Measurements from ENCODE around the gene PNKD. TPM values are rescaled to one million over a fixed set of nuclear protein-coding genes. Genes with fewer than 3 reads are reported as not detected.

Gene PNKD
- total and polyA plus RNA-seq, 2 of the 8 experiments (the other 6 are each of a cell fraction or from before 2014, with no cell fraction given): 43.9 to 65.4 TPM

DNA sequence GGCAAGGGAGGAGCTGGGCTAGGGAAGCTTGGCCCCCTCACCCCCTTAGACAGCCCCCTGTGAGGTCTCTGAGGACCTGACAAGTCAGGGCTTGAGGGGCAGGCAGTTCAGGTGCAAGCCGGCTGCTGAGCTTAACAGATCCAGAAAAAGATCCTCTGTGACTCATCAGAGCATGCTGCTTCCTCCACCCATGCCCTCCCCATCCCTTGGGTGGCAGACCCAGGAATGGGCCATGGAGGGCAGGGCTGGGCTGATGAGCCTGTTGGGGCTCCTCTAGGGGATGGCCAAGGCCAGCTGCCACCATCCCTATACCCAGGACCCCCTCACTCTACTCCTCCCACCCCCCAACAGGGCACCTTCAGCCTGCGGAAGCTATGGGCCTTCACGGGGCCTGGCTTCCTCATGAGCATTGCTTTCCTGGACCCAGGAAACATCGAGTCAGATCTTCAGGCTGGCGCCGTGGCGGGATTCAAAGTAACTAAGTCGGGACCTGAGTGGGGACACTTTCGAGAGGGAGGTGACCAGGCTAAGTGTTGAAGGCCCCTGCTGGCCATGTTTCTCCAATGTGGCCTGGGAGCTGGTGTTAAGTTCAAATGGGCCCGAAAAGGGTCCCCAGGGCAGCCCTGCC, 113.7 kb downstream of the PNKD start:
- H3K4me1 ChIP-seq (replicated peaks in 1 of 4; ENCODE audit: control insufficient read depth in 3 of 4, insufficient read depth in 4 of 4, low read length in 3 of 4): peaks cover 0 to 5% (median 3%) of the 10 kb centered on the region in 4 experiments; a peak in 5 of 7 replicates
- H3K36me3 ChIP-seq (ENCODE audit: control insufficient read depth in 2 of 4, insufficient read depth in 4 of 4, low read length in 3 of 4): no peaks in the 10 kb centered on the region
- no peak overlapping the region for H4K8ac ChIP-seq (ENCODE audit: extremely low read depth, insufficient read depth, low read length)
- H2BK5ac ChIP-seq (ENCODE audit: low read depth, low read length): no peak overlapping the region
- H4K5ac ChIP-seq (ENCODE audit: insufficient read length, low read depth, low read length): no peak overlapping the region
- H3K27me3 ChIP-seq (replicated peaks in 1 of 4; ENCODE audit: control insufficient read depth in 3 of 4, extremely low read depth in 1 of 4, insufficient read depth in 3 of 4, low read length in 3 of 4): peaks cover 0 to 17% (median 11%) of the 10 kb centered on the region in 4 experiments; a peak in 5 of 7 replicates
- H3K23ac ChIP-seq (ENCODE audit: insufficient read length): no peak overlapping the region
- no peak overlapping the region for H4K91ac ChIP-seq (replicated peaks; ENCODE audit: insufficient read length, low read length)
- FAIRE-seq (no peak), DNase-seq (ENCODE audit: low read depth in 1 of 2, low spot score in 2 of 2) (no peak)
- no peak overlapping the region for H3K4me3 ChIP-seq (ENCODE audit: extremely low read depth in 1 of 4, insufficient read depth in 2 of 4, low read depth in 3 of 4, low read length in 4 of 4)
- WGBS, 2 experiments (ENCODE audit: extremely low coverage in 1 of 2, insufficient coverage in 1 of 2, insufficient read length in 1 of 2, insufficient replicate concordance in 2 of 2, low coverage in 1 of 2, low lambda C conversion rate in 2 of 2, missing lambda C conversion rate in 1 of 2): 93% methylated on average over 10 of the region's 10 CpGs; no CpG with 5 or more reads in 1 of the 2 experiments
- no peaks in the 10 kb centered on the region for H3K79me1 ChIP-seq (ENCODE audit: low read depth, low read length)
- H3K23me2 ChIP-seq (ENCODE audit: low read depth, low read length): peaks cover 7% of the 10 kb centered on the region; the same call in 1 of the 2 replicates
- no peaks in the 10 kb centered on the region for H3K9me3 ChIP-seq (ENCODE audit: insufficient read depth in 2 of 2, low read depth in 1 of 2, low read length in 1 of 2)
- ChIA-PET CTCF (ENCODE audit: partially characterized antibody) (interaction anchor here (0.5 to 3.5 kb wide), 12 partner anchors 10 to 486 kb away, joined by 3 to 14 read pairs (median 3); partner anchors contain the start of genes CATIP and TMBIM1), POLR2A (ENCODE audit: partially characterized antibody) (interaction anchor here (1.8 kb wide), 1 partner anchor 9 kb away, joined by 4 read pairs; no protein-coding TSS in a partner anchor)
- H3K79me2 ChIP-seq (ENCODE audit: control insufficient read depth in 1 of 2, insufficient read depth in 2 of 2, low read length in 2 of 2): no peaks in the 10 kb centered on the region
- H3K27ac ChIP-seq (ENCODE audit: low read depth, low read length): no peak overlapping the region
- no peak overlapping the region for H3K56ac ChIP-seq (replicated peaks; ENCODE audit: insufficient read length, low read depth, low read length)
- no peak overlapping the region for H2AK5ac ChIP-seq (ENCODE audit: low read depth, low read length)
- no peak overlapping the region for H3K4ac ChIP-seq (replicated peaks; ENCODE audit: insufficient read length, low read depth, low read length)
- H2BK20ac ChIP-seq (ENCODE audit: low read length): no peak overlapping the region
- no peak overlapping the region for H2BK12ac ChIP-seq (ENCODE audit: low read depth, low read length)
- no peaks in the 10 kb centered on the region for H4K20me1 ChIP-seq (replicated peaks in 1 of 2; ENCODE audit: control insufficient read depth in 1 of 2, insufficient read depth in 2 of 2, low read length in 2 of 2)
- H3K18ac ChIP-seq (ENCODE audit: extremely low read depth, low read length): no peak overlapping the region
- no peak overlapping the region for H3K14ac ChIP-seq (ENCODE audit: insufficient read length)
- H3K9ac ChIP-seq (replicated peaks in 1 of 4; ENCODE audit: extremely low read depth in 1 of 4, low read depth in 3 of 4, low read length in 3 of 4): no peak overlapping the region
- no peak overlapping the region for H3K4me2 ChIP-seq (ENCODE audit: insufficient read depth in 1 of 2, low read depth in 2 of 2, low read length in 2 of 2)
- H2AFZ ChIP-seq (ENCODE audit: low read length): no peak overlapping the region
- no peak overlapping the region for H2BK120ac ChIP-seq (replicated peaks; ENCODE audit: low read depth, low read length)
- no peak overlapping the region for H2BK15ac ChIP-seq (ENCODE audit: low read length)
- TF ChIP-seq BACH1 (IDR thresholded peaks at IDR 0.05; ENCODE audit: low read length): no peak
- TF ChIP-seq YY1 (IDR thresholded peaks at IDR 0.05; ENCODE audit: low read depth, low read length): no peak
- TF ChIP-seq SIN3A (conservative IDR thresholded peaks at IDR 0.05 in 1 of 2, IDR thresholded peaks at IDR 0.05 in 1 of 2; ENCODE audit: low read depth in 1 of 2, low read length in 2 of 2): no peak
- TF ChIP-seq ASH2L (IDR thresholded peaks at IDR 0.05; ENCODE audit: low read length): no peak
- no peak for TF ChIP-seq CEBPB (IDR thresholded peaks at IDR 0.05; ENCODE audit: low read depth, low read length)
- no peak for TF ChIP-seq TCF12 (IDR thresholded peaks at IDR 0.05; ENCODE audit: low read depth, low read length)
- no peak for TF ChIP-seq SIX5 (IDR thresholded peaks at IDR 0.05; ENCODE audit: low read depth, low read length)
- no peak for TF ChIP-seq RAD21 (IDR thresholded peaks at IDR 0.05 in 1 of 2, conservative IDR thresholded peaks at IDR 0.05 in 1 of 2; ENCODE audit: low read depth in 2 of 2, low read length in 2 of 2)
- no peak for TF ChIP-seq BCL11A (IDR thresholded peaks at IDR 0.05; ENCODE audit: low read depth in 2 of 2, low read length in 2 of 2)
